ENCODE results near the gene LMO4. TPM values are rescaled to one million over a fixed set of nuclear protein-coding genes. Genes with fewer than 3 reads are reported as not detected.

Gene LMO4
- total RNA-seq, 1 donor from 2014 or later: 42.9 TPM

DNA sequence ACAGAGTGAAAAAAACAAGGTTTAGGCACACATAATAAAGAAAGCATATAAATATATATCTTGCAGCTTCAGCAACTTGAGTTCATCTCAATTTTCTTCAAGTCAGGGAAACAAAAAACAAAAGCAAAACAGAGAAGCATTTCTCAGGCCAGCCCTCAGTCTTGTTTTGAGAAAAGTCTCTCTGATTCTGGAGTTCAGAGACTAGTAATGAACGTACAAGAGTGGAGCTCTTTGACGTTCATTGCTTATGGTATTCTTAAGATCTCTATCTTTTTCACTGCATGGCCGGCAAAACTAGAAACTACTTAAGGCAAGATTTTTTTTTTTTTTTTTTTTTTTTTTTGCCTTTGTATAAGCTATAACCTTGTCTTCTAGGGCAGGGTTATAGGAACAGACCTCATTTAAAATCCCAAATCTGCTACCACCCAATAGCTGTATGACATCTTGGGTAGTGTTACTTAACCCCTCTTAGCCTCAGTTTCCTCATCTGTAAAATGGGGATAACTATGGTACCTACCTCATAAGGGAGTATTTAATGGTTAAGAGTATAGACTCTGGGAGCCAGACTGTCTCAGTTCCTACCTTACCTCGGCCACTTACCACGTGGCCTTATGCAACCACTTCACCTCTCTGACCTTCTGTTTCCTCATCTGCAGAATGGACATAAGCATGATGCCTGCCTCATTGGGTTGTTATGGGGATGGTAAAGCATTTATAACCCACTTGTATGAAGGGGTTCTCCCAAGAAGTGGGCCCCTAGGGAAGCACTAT is 33.6 kb downstream of the LMO4 start:
- no peak for TF ChIP-seq EZH2 (IDR thresholded peaks at IDR 0.05; ENCODE audit: insufficient read depth, low read length)
- TF ChIP-seq, protein P1, sequence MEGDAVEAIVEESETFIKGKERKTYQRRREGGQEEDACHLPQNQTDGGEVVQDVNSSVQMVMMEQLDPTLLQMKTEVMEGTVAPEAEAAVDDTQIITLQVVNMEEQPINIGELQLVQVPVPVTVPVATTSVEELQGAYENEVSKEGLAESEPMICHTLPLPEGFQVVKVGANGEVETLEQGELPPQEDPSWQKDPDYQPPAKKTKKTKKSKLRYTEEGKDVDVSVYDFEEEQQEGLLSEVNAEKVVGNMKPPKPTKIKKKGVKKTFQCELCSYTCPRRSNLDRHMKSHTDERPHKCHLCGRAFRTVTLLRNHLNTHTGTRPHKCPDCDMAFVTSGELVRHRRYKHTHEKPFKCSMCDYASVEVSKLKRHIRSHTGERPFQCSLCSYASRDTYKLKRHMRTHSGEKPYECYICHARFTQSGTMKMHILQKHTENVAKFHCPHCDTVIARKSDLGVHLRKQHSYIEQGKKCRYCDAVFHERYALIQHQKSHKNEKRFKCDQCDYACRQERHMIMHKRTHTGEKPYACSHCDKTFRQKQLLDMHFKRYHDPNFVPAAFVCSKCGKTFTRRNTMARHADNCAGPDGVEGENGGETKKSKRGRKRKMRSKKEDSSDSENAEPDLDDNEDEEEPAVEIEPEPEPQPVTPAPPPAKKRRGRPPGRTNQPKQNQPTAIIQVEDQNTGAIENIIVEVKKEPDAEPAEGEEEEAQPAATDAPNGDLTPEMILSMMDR (IDR thresholded peaks at IDR 0.05; ENCODE audit: insufficient read depth, low read depth, low read length): no peak
- Mint-ChIP-seq H3K36me3 (ENCODE audit: low read depth, unreplicated experiment) (peaks cover 4% of the 10 kb centered on the region), H3K4me3 (ENCODE audit: unreplicated experiment) (no peak overlapping the region), H3K27ac (ENCODE audit: unreplicated experiment) (no peak overlapping the region), H3K4me1 (ENCODE audit: low read depth, unreplicated experiment) (no peaks in the 10 kb centered on the region), H3K27me3 (ENCODE audit: low read depth, unreplicated experiment) (no peaks in the 10 kb centered on the region), H3K9me3 (ENCODE audit: unreplicated experiment) (peaks cover 4% of the 10 kb centered on the region)
- H3K4me3 ChIP-seq (ENCODE audit: insufficient read depth, low read depth, low read length): no peak overlapping the region
- no peaks in the 10 kb centered on the region for H3K79me2 ChIP-seq (ENCODE audit: insufficient read depth, low read length)
- H3K9me3 ChIP-seq (ENCODE audit: insufficient read depth, low read depth, low read length): no peaks in the 10 kb centered on the region
- DNase-seq (ENCODE audit: low read depth): no peak
- no peaks in the 10 kb centered on the region for H3K36me3 ChIP-seq (ENCODE audit: insufficient read depth, low read length)
- no peak overlapping the region for H3K9ac ChIP-seq (ENCODE audit: low read length)
- no peak overlapping the region for H3K27ac ChIP-seq (ENCODE audit: low read depth, low read length)
- H4K20me1 ChIP-seq (ENCODE audit: insufficient read depth, low read length): no peaks in the 10 kb centered on the region
- H3K4me2 ChIP-seq (ENCODE audit: low read length): no peak overlapping the region
- no peaks in the 10 kb centered on the region for H3K4me1 ChIP-seq (ENCODE audit: insufficient read depth, low read length)
- H3K27me3 ChIP-seq (ENCODE audit: insufficient read depth, low read length): no peaks in the 10 kb centered on the region
- FAIRE-seq: no peak
- no peak overlapping the region for H2AFZ ChIP-seq (ENCODE audit: low read depth, low read length)

DNA sequence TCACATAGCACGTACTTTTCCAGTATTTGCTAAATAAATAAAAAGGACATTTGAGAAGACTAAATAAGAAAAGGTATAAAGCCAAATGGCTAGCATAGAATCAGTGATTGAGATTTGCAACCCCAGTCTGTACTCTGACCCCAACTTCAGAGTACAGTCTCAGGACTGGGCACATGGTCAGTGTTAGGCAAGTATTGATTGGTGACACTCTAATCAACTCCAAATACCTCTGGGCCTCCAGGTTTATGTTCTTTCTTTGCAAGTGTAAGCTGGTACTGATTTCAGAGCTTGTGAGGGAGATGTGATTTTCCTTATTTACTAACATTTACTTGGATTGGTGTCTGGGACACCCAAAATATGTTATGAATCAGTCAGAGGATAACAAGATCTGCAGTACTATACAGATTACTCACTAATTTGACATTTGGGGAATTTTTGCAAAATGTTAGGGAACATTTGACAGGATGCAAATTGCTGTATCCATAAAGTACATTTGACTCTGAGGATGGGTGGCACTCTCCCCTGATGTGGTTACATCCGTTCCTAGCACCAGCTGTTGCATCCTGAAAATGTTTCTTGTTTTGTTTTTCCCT is 34.2 kb downstream of the LMO4 start:
- Mint-ChIP-seq H3K4me3 (ENCODE audit: unreplicated experiment) (no peak overlapping the region), H3K36me3 (ENCODE audit: low read depth, unreplicated experiment) (peaks cover 2% of the 10 kb centered on the region), H3K27ac (ENCODE audit: unreplicated experiment) (no peak overlapping the region), H3K9me3 (ENCODE audit: unreplicated experiment) (peaks cover 4% of the 10 kb centered on the region), H3K4me1 (ENCODE audit: low read depth, unreplicated experiment) (no peaks in the 10 kb centered on the region), H3K27me3 (ENCODE audit: low read depth, unreplicated experiment) (no peaks in the 10 kb centered on the region)
- Histone ChIP-seq H3K27ac (ENCODE audit: low read depth, low read length) (no peak overlapping the region), H3K36me3 (ENCODE audit: insufficient read depth, low read length) (no peaks in the 10 kb centered on the region), H3K27me3 (ENCODE audit: insufficient read depth, low read length) (no peaks in the 10 kb centered on the region), H2AFZ (ENCODE audit: low read depth, low read length) (no peak overlapping the region), H3K4me1 (ENCODE audit: insufficient read depth, low read length) (no peaks in the 10 kb centered on the region), H3K9ac (ENCODE audit: low read length) (no peak overlapping the region), H4K20me1 (ENCODE audit: insufficient read depth, low read length) (no peaks in the 10 kb centered on the region), H3K9me3 (ENCODE audit: insufficient read depth, low read depth, low read length) (no peaks in the 10 kb centered on the region), H3K4me3 (ENCODE audit: insufficient read depth, low read depth, low read length) (no peak overlapping the region), H3K79me2 (ENCODE audit: insufficient read depth, low read length) (no peaks in the 10 kb centered on the region), H3K4me2 (ENCODE audit: low read length) (no peak overlapping the region)
- TF ChIP-seq EZH2 (IDR thresholded peaks at IDR 0.05; ENCODE audit: insufficient read depth, low read length): no peak
- TF ChIP-seq, protein P1 (IDR thresholded peaks at IDR 0.05; ENCODE audit: insufficient read depth, low read depth, low read length): no peak
- DNase-seq (ENCODE audit: low read depth) (no peak), FAIRE-seq (no peak)

GRCh38 chr1:87367549-87367948 is 38.9 kb downstream of the LMO4 start:
- Mint-ChIP-seq H3K36me3 (ENCODE audit: low read depth, unreplicated experiment) (peaks cover 2% of the 10 kb centered on the region), H3K9me3 (ENCODE audit: unreplicated experiment) (peaks cover 4% of the 10 kb centered on the region), H3K27me3 (ENCODE audit: low read depth, unreplicated experiment) (no peaks in the 10 kb centered on the region), H3K27ac (ENCODE audit: unreplicated experiment) (no peak overlapping the region), H3K4me1 (ENCODE audit: low read depth, unreplicated experiment) (no peaks in the 10 kb centered on the region), H3K4me3 (ENCODE audit: unreplicated experiment) (no peak overlapping the region)
- DNase-seq (ENCODE audit: low read depth) (no peak), FAIRE-seq (no peak)
- H3K4me1 ChIP-seq (ENCODE audit: insufficient read depth, low read length): no peaks in the 10 kb centered on the region
- TF ChIP-seq EZH2 (IDR thresholded peaks at IDR 0.05; ENCODE audit: insufficient read depth, low read length): no peak
- TF ChIP-seq, protein P1 (IDR thresholded peaks at IDR 0.05; ENCODE audit: insufficient read depth, low read depth, low read length): no peak
- no peak overlapping the region for H3K9ac ChIP-seq (ENCODE audit: low read length)
- no peaks in the 10 kb centered on the region for H3K27me3 ChIP-seq (ENCODE audit: insufficient read depth, low read length)
- no peaks in the 10 kb centered on the region for H3K79me2 ChIP-seq (ENCODE audit: insufficient read depth, low read length)
- H2AFZ ChIP-seq (ENCODE audit: low read depth, low read length): no peak overlapping the region
- H3K36me3 ChIP-seq (ENCODE audit: insufficient read depth, low read length): no peaks in the 10 kb centered on the region
- H4K20me1 ChIP-seq (ENCODE audit: insufficient read depth, low read length): no peaks in the 10 kb centered on the region
- H3K4me3 ChIP-seq (ENCODE audit: insufficient read depth, low read depth, low read length): no peak overlapping the region
- H3K9me3 ChIP-seq (ENCODE audit: insufficient read depth, low read depth, low read length): no peaks in the 10 kb centered on the region
- no peak overlapping the region for H3K27ac ChIP-seq (ENCODE audit: low read depth, low read length)
- H3K4me2 ChIP-seq (ENCODE audit: low read length): no peak overlapping the region
